ENCODE results near the gene RSPH3.
"Not testable (repeated sequence)": the region's sequence is repeated elsewhere in the genome, so short reads cannot be mapped to it uniquely, and the experiment has no call there.

The RSPH3 gene

DNA sequence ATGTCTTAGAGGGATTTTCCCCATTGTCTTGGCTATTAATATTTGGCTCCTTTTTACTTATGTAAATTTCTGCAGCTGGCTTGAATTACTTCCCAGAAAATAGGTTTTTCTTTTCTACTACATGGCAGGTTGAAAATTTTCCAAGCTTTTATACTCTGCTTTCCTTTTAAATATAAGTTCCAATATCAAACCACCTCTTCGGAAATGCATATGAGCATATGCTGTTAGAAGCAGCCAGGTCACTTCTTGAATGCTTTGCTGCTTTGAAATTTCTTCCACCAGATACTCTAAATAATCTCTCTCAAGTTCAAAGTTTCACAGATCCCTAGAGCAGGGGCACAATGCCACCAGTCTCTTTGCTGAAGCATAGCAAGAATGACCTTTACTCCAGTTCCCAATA is 25.2 kb upstream of the RSPH3 start:
- DNase-seq (ENCODE audit: low read depth), result not testable (repeated sequence)

DNA sequence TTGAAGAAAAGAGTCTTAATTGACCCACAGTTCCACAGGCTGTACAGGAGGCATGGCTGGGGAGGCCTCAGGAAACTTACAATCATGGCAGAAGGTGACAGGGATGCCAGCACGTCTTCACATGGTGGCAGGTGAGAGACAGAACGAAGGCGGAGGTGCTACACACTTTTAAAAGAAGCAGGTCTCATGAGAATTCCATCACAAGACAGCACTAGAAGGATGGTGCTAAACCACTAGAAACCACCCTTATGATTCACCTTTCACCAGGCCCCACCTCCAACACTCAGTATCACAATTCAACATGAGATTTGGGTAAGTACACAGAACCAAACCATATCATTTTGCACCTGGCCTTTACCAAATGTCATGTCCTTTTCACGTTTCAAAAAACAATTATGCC is 23.9 kb upstream of the RSPH3 start:
- DNase-seq (ENCODE audit: low read depth), result no peak

DNA sequence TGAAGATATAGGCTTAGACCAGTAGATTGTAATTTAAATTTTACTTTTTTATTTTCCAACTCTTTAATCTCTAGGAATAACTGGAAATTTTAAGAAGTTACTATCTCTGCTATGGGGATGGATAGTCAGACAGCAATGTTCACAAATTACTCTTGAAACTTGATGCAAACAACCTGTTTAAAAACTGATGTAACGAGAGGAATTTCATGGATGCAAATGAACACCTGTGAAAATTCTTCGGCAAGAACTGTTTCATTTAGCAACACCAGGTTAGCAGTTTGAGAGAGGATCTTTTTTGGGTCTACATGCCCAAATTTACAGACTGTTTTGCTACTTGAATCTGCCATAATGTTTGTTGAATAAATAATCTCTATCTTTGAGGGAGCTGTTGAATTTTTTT is 20.0 kb upstream of the RSPH3 start:
- no peak for DNase-seq (ENCODE audit: low read depth)

DNA sequence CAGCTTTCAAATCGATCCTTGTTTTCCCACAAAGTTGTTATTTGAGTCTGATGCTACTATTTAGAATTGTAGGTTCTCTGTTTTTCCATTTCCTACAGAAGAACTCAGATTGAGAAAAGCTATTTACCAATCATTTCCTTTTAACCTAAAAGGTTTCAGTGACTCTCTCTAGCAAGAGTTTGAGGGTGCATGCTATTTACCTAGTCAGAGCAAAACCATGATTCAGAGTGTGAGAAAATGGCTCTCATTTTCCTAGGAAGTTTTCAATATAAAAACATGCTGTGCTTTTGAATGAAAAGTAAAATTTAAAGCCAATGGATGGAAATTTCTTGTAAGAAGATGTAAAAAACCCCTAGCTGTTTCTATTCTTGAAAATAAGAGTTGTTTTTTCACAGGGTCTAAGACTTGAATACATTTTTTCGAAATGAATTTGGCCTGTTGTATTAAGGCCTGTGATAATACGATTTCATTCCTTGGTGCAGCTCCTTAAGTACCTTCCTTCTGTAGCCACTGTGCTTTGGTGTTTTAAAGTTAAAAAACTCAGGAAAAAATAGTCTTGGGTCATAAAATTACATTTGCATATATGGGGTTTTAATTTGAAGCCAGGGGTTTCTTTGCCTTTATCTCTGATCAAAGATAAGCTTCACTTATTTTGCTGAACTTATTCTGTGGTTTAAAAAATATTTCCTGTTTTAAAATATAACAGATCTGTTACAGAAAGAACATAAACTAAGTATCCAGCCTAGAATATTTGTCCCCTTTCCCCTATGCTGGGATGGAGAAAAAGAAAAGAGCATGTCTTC is 18.0 kb upstream of the RSPH3 start:
- no peak for DNase-seq (ENCODE audit: low read depth)

DNA sequence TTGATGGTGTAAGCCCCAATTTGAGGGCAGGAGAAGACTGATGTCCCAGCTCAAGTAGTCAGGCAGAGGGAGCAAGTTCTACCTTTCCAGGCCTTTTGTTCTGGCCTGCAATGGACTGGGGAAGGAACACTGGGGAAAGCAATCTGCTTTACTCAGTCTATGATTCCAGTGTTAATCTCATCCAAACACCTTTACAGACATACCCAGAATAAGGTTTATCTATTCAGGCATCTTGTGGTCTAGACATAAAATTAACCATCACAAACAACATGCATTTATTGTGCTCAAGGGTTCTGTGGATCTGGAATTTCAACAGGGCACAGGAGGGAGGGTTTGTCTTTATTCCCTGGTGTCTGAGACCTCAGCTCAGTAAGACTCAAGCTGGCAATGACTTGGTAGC is 14.4 kb upstream of the RSPH3 start:
- DNase-seq (ENCODE audit: low read depth), result no peak

DNA sequence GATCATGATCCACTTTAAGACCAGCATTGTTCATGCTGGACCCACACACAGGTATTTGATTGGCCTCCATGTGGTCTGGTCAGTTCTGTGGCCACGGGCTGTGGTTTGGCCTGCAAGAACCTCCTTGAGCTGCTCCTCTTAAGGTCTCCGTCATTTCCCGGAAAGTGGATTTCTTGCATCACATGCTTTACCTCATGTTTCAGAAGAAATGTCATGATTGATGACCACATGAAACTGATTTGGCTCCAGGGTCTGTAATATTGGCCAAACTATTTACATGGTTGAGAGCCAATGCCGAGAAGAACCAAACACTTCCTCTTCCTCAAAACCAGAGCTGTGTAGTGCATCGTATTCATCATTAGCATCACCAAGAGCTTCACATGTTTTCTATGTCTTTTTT is 13.2 kb upstream of the RSPH3 start:
- no peak for DNase-seq (ENCODE audit: low read depth)

DNA sequence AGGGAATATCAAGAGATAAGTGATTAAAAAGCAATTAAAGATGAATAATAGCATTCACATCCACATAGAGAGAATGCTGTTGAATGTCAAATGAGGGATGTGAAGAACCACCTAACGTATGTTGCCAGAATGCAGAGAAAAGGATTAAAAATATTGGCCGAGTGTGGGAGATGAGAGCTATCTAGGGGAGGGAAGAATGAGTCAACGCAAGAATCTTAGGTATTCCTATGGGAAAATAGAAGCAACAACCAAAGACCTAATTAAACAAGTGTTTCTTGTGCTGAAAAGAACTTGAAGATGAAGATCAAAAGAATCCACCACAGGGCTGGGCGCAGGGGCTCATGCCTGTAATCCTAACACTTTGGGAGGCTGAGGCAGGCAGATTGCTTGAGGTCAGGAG is 12.2 kb upstream of the RSPH3 start:
- DNase-seq (ENCODE audit: low read depth), result no peak

DNA sequence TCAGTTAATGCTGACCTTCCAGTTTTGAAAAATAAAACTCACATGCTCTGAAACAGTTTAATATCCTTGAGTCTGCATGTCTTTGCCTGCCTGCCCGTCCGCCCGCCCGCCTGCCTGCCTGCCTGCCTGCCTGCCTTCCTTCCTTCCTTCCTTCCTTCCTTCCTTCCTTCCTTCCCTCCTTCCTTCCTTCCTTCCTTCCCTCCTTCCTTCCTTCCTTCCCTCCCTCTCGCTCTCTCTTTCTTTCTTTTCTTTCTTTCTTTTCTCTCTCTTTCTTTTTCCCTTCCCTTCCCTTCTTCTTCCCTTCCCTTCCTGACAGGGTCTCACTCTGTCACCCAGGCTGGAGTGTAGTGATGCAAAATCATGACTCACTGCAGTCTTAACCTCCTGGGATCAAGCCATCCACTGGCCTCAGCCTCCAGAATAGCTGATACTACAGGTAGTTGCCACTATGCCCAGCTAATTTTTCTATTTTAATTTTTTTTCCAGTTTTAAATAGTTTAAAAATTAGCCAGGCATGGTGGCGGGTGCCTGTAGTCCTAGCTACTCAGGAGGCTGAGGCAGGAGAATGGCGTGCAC is 10.1 kb upstream of the RSPH3 start:
- DNase-seq (ENCODE audit: low read depth), result not testable (repeated sequence)

DNA sequence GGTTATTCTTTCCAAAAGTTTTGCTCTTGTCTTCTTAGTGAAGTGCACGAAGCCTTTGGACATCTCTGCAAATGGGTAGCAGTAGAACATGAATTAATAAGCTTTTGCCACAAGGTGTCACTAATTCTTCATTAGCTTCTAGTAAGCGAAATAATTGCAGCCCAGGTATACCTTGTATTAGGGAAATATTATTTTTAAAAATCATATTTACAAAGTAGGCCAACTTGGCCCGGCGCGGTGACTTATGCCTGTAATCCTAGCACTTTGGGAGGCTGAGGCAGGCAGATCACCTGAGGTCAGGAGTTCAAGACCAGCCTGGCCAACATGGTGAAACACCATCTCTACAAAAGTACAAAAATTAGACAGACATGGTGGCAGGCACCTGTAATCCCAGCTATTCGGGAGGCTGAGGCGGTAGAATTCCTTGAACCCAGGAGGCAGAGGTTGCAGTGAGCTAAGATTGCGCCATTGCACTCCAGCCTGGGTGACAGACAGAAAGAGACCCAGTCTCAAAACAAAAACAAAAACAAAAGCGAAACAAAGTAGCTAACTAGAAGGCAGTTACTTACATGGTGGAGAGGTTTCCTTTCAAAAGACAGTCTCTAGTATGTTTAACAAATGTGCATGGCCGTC is 8.8 kb upstream of the RSPH3 start:
- no peak for DNase-seq (ENCODE audit: low read depth)

DNA sequence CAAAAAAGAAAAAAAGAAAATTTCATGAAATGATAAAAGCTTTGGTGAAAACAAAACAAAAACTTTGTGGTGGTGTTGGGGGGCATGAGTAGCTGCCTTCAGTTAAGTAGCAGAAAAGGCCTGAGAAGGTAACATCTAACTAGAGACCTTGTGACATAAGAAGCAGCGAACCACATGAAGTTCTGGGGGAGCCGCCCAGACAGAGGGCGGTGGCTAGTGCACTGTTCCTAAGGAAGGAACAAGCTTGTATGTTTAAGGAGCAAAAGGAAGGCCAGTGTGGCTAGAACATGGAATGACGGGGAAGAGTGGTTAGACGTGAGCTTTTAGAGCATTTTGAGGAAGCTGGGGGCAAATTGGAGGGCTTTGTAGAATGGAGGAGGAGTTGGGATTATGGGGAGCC is 7.5 kb upstream of the RSPH3 start:
- DNase-seq (ENCODE audit: low read depth), result no peak

DNA sequence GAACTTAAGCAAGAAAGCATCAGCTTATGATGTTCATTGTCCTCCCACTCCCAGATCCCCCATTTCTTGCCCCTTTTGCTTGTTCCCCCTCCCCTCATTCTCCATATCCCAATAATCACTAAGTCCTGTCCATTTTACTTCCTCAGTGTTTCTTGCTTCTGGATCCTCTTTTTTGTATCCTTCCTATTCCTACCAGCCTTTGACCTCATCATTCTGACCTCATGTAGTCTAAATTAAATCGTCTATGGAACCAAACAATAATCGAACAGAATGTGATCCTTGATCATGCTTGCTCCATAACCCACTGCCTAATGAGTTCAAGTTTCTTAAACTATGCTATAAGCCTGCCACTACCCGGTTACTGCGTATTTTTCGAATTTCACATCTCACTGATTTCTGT is 5.4 kb upstream of the RSPH3 start:
- DNase-seq (ENCODE audit: low read depth), result no peak

DNA sequence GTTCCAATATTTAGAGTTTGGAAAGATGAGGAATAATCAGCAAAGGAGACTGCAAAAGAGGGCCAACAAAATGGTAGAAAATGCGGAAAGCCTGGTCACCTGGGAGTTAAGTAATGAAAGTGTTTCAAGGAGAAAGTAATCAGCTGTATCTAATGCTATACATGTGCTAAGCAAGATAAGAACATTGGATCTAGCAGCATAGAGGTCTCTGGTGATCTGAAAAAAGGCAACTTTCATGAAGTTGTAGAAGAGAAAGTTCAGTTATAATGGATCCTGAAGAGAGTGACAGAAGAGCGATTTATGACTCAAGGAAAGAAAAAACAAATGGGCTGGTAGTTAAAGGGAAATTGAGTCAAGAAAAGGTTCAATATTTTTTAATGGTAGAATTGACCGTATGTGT is 4.6 kb upstream of the RSPH3 start:
- DNase-seq (ENCODE audit: low read depth), result no peak

DNA sequence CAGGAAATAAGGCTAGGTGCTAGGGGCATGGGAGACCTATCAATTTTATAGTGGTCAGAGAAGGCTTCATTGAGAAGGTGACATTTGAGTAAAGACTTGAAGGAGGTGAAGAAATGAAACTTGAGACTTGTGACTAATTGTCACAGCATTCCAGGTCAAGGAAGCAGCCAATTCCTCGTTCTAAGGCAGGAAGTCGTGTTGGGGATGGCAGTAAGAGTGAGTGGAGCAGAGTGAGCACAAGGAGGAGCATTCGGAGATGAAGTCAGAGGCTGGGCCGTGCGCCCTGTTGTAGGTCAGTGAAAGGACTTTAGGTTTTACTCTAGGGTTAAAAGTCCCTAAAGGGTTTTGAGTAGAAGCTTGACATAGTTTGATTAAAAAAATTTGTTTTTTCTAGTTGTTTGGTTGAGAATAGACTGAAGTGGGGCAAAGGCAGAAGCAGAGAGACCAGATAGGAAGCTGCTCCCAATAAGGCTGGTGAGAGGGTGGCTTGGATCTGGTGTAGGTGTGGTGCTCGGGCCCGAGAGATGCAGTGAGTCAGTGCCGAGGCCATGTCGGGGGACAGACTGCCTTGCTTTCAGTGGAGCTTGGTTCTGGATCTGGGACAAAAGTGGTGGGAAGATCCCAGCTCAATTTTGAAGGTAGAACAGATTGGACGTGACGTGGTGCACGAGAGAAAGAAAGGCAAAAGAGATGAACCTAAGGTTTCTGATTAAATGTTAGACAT is 2.6 kb upstream of the RSPH3 start:
- no peak for DNase-seq (ENCODE audit: low read depth)

DNA sequence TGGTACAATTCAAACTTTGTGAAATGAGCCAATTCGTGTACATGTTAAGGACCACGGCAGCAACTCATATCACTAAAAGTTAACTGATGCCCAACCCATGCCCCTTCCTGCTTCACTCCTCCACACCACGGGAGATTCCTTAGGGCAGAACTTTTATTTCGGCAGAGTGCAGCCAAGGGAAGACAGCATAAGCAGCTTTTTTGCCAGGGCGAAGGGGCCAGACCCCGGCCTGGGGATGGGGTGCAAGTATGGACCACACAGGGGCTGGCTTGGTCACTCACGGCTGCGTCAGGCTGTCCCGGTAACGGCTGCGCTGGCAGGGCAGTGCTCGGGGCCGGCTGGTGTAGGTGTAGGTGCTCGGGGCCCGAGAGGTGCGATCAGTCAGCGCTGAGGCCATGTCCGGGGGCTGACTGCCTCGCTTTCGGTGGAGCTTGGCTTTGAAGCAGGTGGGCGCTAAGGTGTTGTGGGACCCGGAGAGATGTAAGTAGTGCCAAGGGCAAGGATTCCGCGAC is 792 bp downstream of the RSPH3 start:
- DNase-seq (ENCODE audit: low read depth), result no peak

DNA sequence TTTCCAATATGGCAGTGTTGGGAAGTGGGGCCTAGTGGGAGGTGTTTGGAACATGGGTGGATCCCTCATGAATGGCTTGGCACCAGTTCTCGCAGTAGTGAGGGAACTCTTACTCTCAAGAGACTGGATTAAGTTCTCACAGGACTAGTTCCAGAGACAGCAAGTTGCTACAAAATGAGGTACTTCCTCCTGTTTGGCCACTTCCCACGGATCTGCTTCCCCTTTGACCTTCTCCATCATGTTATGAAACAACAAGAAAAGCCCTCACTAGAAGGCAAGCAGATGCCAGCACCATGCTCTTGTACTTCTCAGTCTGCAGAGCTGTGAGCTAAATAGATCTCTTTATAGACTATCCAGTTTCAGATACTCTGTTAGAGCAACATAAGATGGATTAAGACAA is 3.1 kb downstream of the RSPH3 start:
- DNase-seq (ENCODE audit: low read depth), result no peak

DNA sequence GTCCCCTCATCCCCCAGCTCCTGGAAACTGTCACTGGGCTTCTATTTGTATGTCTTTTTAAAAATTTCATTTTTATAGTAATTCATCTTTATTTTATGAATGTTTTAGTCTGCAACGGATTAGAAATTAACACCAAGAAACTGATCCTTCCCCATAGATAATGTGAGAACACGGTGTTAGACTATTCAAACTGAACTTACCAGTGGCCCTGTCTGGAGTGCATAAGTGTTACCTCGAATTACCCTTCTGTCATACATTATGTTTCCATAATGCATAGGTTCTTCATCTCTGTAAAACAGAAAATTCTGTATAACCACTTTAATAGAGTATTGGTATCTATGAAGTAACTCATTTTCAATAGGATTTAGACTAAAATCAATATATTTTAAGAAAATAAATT is 6.4 kb downstream of the RSPH3 start:
- DNase-seq (ENCODE audit: low read depth), result no peak

DNA sequence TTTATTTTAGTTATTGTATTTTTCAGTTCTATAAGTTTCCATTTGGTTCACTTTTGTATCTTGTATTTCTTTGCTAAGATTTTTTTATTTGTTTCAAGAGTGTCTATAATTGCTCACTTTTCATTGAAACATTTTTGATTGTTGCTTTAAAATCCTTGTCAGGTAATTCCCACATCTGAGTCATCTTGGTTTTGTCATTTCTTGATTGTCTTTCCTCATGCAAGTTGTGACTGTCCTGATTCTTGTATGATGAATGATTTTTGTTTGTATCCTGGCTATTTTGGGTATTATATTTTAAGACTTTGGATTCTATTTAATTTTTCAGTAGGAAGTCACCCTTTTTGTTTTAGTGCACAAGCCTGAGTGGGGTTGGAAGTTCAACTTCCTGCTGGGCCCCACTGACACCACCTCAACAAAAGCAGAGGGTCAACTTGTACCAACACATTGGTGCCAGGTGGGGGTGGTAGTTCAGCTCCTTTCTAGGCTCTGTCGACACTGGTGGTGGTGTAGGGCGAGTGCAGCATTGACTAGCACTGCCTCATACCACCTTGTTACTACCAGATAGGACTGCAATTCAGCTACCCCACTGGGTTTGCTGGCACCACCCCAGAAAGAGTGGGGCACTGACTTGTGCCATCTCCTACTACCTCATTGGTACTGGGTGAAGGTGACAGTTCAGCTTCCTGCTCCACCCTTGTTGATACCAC is 8.8 kb downstream of the RSPH3 start:
- DNase-seq (ENCODE audit: low read depth), result no peak

DNA sequence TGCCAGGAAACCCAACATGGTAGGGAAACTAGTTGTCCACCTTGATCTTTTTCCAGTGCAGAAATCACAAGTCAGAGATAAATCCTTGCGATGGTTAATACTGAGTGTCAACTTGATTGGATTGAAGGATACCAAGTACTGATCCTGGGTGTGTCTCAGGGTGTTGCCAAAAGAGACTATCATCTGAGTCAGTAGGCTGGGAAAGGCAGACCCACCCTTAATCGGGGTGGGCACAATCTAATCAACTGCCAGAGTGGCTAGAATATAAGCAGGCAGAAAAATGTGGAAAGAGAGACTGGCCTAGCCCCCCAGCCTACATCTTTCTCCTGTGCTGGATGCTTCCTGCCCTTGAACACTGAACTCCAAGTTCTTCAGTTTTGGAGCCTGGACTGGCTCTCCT is 10.3 kb downstream of the RSPH3 start:
- not testable (repeated sequence) for DNase-seq (ENCODE audit: low read depth)

DNA sequence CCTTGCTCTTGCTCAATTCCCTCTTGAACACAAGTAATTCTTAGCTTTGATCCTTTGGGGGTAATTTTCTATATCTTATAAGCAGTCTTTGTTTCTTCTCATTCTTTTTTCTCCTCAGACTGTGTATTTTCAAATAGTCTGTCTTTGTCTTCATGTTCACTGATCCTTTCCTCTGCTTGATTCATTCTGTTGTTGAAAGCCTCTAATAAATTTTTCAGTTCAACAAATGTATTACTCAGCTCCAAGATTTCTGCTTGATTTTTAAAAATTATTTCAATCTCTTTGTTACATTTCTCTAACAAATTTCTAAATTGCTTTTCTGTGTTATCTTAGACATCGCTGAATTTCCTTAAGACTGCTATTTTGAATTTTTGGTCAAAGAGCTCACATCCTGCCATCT is 11.5 kb downstream of the RSPH3 start:
- DNase-seq (ENCODE audit: low read depth), result no peak

DNA sequence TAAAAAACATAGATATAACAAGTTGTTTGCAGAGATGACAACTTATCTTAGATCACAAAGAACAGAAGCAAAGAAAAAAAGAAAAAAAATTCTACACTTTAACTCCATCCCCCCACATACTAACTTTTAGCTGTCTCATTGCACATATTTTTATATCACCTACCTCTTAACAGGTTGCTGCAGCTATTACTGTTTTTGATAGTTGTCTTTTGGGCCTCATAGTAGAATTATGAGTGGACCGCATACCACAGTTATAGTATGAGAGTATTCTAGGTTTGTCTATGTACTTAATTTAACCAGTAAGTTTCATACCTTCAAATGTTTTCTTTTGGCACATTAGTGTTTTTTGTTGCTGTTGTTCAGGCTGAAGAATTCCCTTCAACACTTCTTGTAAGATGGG is 12.3 kb downstream of the RSPH3 start:
- DNase-seq (ENCODE audit: low read depth), result no peak

DNA sequence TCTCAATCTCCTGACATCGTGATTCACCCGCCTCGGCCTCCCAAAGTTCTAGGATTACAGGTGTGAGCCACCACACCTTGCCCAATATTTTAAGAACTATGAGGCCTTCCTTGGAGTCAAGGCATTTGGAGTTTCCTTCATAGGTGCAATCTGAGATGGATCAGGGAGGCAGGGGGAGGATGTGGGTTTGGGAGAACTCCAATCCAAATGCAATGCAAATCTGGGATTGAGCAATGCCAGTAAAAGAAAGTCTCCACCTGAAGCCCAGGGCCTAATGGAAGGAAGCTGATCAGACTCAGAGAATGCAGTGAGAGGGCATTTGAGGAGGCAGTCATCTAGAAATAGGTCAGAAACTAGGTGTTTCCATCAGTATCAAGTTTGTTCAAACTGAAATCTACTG is 21.2 kb downstream of the RSPH3 start:
- DNase-seq (ENCODE audit: low read depth), result no peak

DNA sequence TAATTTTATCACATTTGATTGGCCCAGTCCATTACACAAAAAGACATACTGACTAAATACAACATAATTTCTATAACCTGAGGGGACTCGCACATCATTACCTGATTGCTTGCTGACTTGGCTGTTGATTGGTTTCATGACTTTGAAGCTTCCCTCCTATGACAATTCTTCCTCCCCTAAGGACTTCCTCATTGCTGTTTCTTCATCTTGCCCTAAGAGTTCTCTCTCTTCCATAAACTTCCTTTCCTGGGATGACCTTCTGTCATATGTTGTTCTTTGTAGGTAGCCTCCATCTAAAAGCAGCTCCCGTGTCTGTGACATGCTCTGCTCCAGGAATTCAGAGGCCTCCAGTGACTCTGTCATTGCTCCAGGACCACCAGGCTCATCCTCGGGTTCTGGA is 22.6 kb downstream of the RSPH3 start:
- no peak for DNase-seq (ENCODE audit: low read depth)
